Measurements from ENCODE around the gene IQUB. TPM values are rescaled to one million over a fixed set of nuclear protein-coding genes. Genes with fewer than 3 reads are reported as not detected.

The IQUB gene
- total and polyA plus RNA-seq, 2 experiments from 2014 or later, result 0.97 to 2.2 TPM

- Histone ChIP-seq H3K27me3 (no peaks in the 10 kb centered on the region), H3K36me3 (replicated peaks; ENCODE audit: insufficient read depth, low read depth) (no peaks in the 10 kb centered on the region), H3K4me3 (no peak overlapping the region), H3K27ac (no peak overlapping the region), H3K4me2 (peak overlapping the region; percentile 44), H2AFZ (no peak overlapping the region), H4K20me1 (ENCODE audit: insufficient read depth, poor library complexity, severe bottlenecking) (no peaks in the 10 kb centered on the region), H3K79me2 (no peaks in the 10 kb centered on the region), H3K9me3 (ENCODE audit: low read depth) (no peaks in the 10 kb centered on the region), H3K4me1 (ENCODE audit: insufficient read depth) (no peaks in the 10 kb centered on the region), H3K9me2 (replicated peaks; ENCODE audit: insufficient read depth) (no peaks in the 10 kb centered on the region)
- WGBS (ENCODE audit: low lambda C conversion rate, missing lambda C conversion rate), result 29% methylated on average over 8 of the region's 8 CpGs
- DNase-seq (ENCODE audit: low spot score), result peak; percentile 65
- no peak for TF ChIP-seq EZH2phosphoT487 (IDR thresholded peaks at IDR 0.05; ENCODE audit: low read depth, severe bottlenecking, unreplicated experiment)
- TF ChIP-seq CTCF (IDR thresholded peaks at IDR 0.05; ENCODE audit: poor library complexity), result peak; percentile 83
- no peak for TF ChIP-seq EZH2 (IDR thresholded peaks at IDR 0.05; ENCODE audit: borderline replicate concordance)
Measured at GRCh38 chr7:123580406-123581161, 46.2 kb upstream of the IQUB start.

- no peak overlapping the region for H3K27ac ChIP-seq
- H3K36me3 ChIP-seq (replicated peaks; ENCODE audit: insufficient read depth, low read depth), result no peaks in the 10 kb centered on the region
- H4K20me1 ChIP-seq (ENCODE audit: insufficient read depth, poor library complexity, severe bottlenecking), result no peaks in the 10 kb centered on the region
- H2AFZ ChIP-seq, result no peak overlapping the region
- H3K9me3 ChIP-seq (ENCODE audit: low read depth), result no peaks in the 10 kb centered on the region
- no peak overlapping the region for H3K4me3 ChIP-seq
- no peak overlapping the region for H3K4me2 ChIP-seq
- no peaks in the 10 kb centered on the region for H3K27me3 ChIP-seq
- H3K9me2 ChIP-seq (replicated peaks; ENCODE audit: insufficient read depth), result no peaks in the 10 kb centered on the region
- no peak for DNase-seq (ENCODE audit: low spot score)
- H3K79me2 ChIP-seq, result no peaks in the 10 kb centered on the region
- H3K4me1 ChIP-seq (ENCODE audit: insufficient read depth), result no peaks in the 10 kb centered on the region
- TF ChIP-seq EZH2phosphoT487 (IDR thresholded peaks at IDR 0.05; ENCODE audit: low read depth, severe bottlenecking, unreplicated experiment) (no peak), CTCF (IDR thresholded peaks at IDR 0.05; ENCODE audit: poor library complexity) (no peak), EZH2 (IDR thresholded peaks at IDR 0.05; ENCODE audit: borderline replicate concordance) (no peak)
Measured at GRCh38 chr7:123579416-123579815, 45.0 kb upstream of the IQUB start.

- no peak overlapping the region for H2AFZ ChIP-seq
- no peak overlapping the region for H3K27ac ChIP-seq
- H3K9me2 ChIP-seq (replicated peaks; ENCODE audit: insufficient read depth), result no peaks in the 10 kb centered on the region
- 93% methylated on average over 2 of the region's 2 CpGs for WGBS (ENCODE audit: low lambda C conversion rate, missing lambda C conversion rate)
- H3K4me2 ChIP-seq, result no peak overlapping the region
- no peaks in the 10 kb centered on the region for H4K20me1 ChIP-seq (ENCODE audit: insufficient read depth, poor library complexity, severe bottlenecking)
- H3K79me2 ChIP-seq, result no peaks in the 10 kb centered on the region
- H3K27me3 ChIP-seq, result no peaks in the 10 kb centered on the region
- no peaks in the 10 kb centered on the region for H3K9me3 ChIP-seq (ENCODE audit: low read depth)
- no peaks in the 10 kb centered on the region for H3K4me1 ChIP-seq (ENCODE audit: insufficient read depth)
- TF ChIP-seq EZH2phosphoT487 (IDR thresholded peaks at IDR 0.05; ENCODE audit: low read depth, severe bottlenecking, unreplicated experiment), result no peak
- no peak for DNase-seq (ENCODE audit: low spot score)
- H3K36me3 ChIP-seq (replicated peaks; ENCODE audit: insufficient read depth, low read depth), result no peaks in the 10 kb centered on the region
- H3K4me3 ChIP-seq, result no peak overlapping the region
Measured at GRCh38 chr7:123573896-123574467, 39.6 kb upstream of the IQUB start.

- WGBS (ENCODE audit: low lambda C conversion rate, missing lambda C conversion rate), result 70% methylated on average over 3 of the region's 3 CpGs
- H3K4me3 ChIP-seq, result no peak overlapping the region
- no peak for TF ChIP-seq EZH2 (IDR thresholded peaks at IDR 0.05; ENCODE audit: borderline replicate concordance)
- TF ChIP-seq EZH2phosphoT487 (IDR thresholded peaks at IDR 0.05; ENCODE audit: low read depth, severe bottlenecking, unreplicated experiment), result no peak
- TF ChIP-seq CTCF (IDR thresholded peaks at IDR 0.05; ENCODE audit: poor library complexity), result no peak
- no peaks in the 10 kb centered on the region for H4K20me1 ChIP-seq (ENCODE audit: insufficient read depth, poor library complexity, severe bottlenecking)
- no peak overlapping the region for H3K27ac ChIP-seq
- no peaks in the 10 kb centered on the region for H3K9me2 ChIP-seq (replicated peaks; ENCODE audit: insufficient read depth)
- H3K4me2 ChIP-seq, result no peak overlapping the region
- H3K27me3 ChIP-seq, result no peaks in the 10 kb centered on the region
- no peaks in the 10 kb centered on the region for H3K36me3 ChIP-seq (replicated peaks; ENCODE audit: insufficient read depth, low read depth)
- no peak overlapping the region for H2AFZ ChIP-seq
- DNase-seq (ENCODE audit: low spot score), result no peak
- no peaks in the 10 kb centered on the region for H3K79me2 ChIP-seq
- no peaks in the 10 kb centered on the region for H3K4me1 ChIP-seq (ENCODE audit: insufficient read depth)
- H3K9me3 ChIP-seq (ENCODE audit: low read depth), result no peaks in the 10 kb centered on the region
Measured at GRCh38 chr7:123573341-123573740, 38.9 kb upstream of the IQUB start.
